Stimulated activated CD8-positive, alpha-beta memory T cell treated with anti-CD3 and anti-CD28 coated beads, Interleukin-15, amount 100 ng/mL, for 4 hours (primary cell): ENCODE data around the gene HPCAL1.

ENCODE experiments used
- DNase-seq, 2 donors: peaks; one replicate each; pipeline ENCODE4 v3.0.0-alpha.2; 2020; ENCODE audit warnings: low read depth in 2 of 2

HPCAL1 gene

DNA sequence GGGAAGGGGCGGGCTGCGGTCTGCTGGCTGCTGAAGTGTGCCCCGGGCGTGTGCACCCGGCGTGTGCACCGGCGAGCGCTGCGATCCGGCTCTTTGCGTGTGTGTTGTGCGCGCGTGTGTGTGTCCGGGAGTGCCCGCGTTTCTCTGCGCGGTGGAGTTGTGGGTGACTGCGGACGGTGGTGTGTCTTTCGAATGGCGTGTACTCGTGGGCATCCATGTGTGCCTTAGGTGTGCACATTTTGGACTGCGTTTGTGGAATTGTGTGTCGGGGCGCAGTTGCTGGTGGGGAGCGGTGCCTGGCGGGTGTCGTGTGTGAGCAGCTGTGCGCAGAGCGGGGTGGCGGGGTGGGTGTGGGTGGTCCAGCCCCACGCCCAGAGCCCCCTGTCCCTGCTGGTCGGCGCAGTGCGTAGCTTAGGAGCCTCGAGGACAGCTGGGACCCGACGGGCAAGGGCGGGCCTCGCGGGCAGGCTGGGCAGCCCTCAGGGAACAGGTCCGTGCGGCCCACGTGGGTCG lies 533 bp downstream of the HPCAL1 start:
- no peak for DNase-seq

DNA sequence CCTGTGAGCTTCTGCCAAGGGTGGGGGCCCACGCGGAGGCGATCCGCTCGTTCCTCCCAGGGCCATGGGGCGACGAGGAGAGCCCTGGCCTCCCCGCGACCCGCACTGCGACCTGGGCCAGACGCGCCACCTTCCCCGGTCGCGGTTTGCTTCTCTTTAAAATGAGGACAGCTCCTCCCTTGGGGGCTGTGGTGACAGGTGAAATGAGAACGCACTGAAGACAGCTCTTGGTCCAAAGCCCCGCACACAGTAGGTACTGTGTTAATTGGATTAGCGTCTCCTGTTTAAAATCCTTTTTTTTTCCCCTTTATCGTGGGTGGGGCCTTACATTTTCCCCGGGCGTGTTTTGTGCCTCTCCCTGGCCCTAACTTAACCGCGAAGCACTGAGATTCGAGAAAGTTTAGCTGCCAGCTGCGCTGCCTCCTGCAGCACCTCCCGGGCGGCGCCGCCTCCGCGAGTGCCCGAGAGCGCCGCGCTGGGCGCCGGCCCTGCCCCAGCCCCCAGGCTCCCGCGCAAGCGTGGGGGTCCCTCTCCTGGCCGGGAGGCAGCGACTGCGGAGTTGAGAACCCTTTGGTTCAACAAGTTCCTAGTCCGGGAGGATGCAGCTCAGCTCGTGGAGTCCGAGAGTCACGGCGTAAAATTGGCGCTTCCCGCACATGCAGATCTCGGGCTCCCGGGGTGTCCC lies 1.1 kb downstream of the HPCAL1 start:
- no peak for DNase-seq

- no peak for DNase-seq
Measured at GRCh38 chr2:10304458-10305253, 2.0 kb downstream of the HPCAL1 start.

GRCh38 chr2:10305254-10305635 lies 2.5 kb downstream of the HPCAL1 start:
- no peak for DNase-seq

DNA sequence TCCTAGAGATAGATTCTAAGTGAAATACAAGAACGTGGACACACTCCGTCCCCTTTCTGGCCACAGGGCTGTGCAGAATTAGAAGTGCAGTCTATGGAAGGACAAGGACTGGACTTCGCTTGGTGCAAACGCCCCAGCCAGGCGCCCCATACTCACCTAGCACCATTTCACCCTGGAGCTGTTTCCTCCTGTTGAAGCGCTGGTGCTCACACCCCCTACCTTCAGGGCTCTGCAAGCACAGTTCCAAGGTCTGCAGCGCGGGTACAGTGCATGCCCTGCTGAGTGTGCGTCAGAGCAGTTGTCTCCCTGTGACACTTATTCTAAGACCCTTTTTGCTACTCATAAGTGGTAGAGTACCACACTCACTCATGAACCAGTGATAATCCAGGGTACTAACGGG lies 3.0 kb downstream of the HPCAL1 start:
- no peak for DNase-seq

GRCh38 chr2:10306901-10307463 lies 4.3 kb downstream of the HPCAL1 start:
- DNase-seq = no peak

DNA sequence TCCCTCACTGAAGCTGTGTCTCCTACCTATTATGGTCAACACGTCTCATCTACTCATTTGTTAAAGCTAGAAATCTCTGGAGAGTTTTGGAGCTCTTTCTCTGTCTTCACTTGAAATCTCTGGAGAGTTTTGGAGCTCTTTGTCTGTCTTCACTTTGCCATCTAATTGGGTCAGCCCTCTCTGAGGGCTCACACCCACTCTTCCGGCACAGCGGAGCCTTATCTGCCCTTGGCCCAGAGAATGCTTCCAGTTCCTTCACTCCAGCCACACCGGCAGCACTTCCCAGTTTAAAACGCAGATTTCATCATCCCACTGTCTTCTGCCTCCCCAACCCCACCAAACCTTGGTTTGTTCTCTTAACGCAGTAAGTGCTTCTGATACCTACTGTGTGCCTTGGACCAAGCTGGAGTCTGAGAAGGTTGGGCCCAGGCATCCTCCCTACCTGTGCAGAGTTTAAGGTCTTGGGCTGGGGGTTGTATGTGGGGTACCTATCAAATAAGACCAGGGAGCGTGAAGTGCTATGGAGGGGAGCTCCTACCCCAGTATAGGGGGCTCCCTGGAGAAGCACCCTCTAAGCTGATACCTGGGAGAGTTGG lies 5.0 kb downstream of the HPCAL1 start:
- no peak for DNase-seq

DNA sequence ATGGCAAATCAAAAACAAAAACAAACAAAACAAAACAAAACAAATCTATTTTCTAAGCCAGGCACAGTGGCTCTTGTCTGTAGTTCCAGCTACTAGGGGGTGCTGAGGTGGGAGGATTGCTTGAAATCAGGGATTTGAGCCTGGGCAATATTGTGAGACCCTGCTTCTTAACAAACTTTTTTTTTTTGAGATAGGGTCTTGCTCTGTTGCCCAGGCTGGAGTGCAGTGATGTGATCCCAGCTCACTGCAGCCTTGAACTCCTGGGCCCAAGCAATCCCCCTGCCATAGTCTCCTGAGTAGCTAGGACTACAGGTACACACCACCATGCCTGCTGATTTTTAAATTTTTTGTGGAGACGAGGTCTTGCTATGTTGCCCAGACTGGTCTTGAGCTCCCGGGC lies 6.2 kb downstream of the HPCAL1 start:
- no peak for DNase-seq

DNA sequence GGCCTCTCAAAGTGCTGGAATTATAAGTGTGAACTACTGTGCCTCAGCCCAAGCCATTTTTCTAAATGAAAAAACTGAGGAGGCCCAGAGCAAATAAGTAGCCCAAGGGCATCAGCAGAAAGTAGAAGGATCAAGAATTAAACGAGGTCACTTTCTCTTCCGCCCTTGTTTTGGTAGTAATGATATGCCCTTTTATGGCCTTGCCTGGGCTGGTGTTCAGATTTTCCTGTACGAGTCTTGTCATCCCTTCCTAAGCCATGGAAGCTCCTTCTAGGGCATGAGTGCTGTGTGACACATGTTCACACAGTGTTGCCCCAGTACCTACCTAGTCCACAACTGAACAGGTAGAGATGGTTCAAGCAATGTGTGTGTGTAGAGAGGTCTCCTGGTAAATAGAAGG lies 6.6 kb downstream of the HPCAL1 start:
- DNase-seq = no peak

GRCh38 chr2:10310309-10310888 lies 7.7 kb downstream of the HPCAL1 start:
- no peak for DNase-seq

DNA sequence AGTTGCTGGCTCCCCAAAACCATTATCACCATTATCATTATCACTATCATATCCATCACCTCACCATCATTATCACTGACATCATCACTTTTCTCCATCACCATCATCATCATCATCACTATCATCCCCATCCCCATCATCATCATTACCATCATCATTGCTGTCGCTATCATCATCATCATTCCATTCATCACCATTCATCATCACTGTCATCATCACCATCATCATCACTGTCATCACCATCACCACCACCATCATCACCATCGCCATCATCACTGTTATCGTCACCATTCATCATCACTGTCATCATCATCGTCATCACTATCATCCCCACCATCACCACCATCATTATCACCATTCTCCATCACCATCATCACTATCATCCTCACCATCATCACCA lies 9.0 kb downstream of the HPCAL1 start:
- DNase-seq = no peak

- DNase-seq = no peak
Measured at GRCh38 chr2:10312437-10312957, 9.8 kb downstream of the HPCAL1 start.

DNA sequence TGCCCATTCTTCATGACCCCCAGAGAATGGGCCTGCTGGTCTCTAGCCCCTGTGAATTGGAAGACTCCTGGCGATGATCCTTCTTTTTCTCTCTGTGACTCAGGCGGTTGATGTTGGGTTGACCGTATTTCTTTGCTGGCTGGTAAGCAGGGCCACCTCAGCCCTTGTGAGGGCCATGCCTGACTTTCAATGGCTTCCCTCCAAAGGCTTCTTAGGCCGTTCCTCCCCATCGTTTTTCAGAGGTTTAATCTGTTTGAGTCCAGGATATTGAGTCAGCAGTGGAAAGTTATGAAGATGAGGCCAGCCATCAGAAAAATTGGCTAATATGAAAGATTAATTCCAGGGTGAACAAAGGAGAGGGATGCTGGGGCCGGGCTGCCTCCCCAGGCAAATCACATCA lies 13.6 kb downstream of the HPCAL1 start:
- DNase-seq = no peak

- DNase-seq = no peak
Measured at GRCh38 chr2:10316860-10317259, 14.2 kb downstream of the HPCAL1 start.

GRCh38 chr2:10317646-10318045 lies 14.9 kb downstream of the HPCAL1 start:
- no peak for DNase-seq

- no peak for DNase-seq
Measured at GRCh38 chr2:10318345-10318744, 15.6 kb downstream of the HPCAL1 start.

DNA sequence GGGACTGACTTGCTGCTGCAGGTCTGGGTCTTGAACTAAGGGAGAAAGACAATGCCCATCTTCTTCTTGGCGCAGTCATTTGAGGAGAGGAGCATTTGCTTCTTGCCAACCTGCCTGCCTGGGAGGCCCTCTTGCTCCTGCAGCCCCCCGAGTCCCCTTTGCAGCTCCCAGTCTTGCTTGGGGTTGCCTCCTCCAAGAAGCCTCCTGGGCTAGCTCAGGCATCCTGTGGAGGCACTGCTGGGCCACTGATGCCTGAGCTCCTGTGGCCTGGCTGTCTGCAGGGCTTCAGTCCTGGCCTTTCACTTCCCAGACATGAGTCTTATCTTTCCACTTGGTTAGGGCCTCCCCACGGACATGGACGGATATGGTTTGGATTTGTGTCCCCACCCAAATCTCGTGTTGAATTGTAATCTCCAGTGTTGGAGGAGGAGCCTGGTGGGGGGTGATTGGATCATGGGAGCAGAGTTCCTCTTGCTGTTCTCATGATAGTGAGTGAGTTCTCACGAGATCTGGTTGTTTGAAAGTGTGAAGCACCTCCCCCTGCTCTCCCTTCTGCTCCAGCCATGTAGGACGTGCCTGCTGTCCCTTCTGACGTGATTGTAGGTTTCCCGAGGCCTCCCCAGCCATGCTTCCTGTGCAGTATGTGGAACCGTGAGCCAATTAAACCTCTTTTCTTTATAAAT lies 17.3 kb downstream of the HPCAL1 start:
- DNase-seq = no peak

DNA sequence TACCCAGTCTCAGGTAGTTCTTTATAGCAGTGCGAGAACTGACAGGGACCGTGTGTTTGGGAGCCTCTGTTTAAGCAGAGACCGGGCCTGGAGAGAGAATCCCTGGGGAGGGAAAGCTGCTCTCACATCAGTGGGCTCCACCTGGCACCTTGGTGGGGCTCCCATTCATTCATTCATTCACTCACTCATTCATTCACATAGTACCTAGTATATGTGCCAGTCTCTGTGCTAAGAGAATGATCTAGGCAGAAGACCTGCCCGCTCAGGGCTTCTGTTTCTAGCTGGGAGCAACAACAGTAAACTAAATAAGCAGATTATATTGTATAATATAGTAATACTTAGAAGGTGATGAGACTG lies 17.8 kb downstream of the HPCAL1 start:
- no peak for DNase-seq

DNA sequence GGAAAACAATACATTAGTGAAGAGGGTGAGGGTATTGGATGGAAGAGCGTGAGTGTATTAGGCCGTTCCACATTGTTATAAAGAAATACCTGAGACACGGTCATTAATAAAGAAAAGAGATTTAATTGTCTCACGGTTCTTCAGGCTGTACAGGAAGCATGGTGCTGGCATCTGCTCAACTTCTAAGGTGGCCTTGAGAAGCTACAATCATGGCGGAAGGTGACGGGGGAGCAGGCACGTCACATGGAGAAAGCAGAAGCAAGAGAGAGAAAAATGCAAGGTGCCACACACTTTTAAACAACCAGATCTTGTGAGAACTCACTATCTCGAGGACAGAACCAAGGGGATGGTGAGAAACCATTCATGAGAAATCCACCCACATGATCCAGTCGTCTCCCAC lies 18.2 kb downstream of the HPCAL1 start:
- no peak for DNase-seq

GRCh38 chr2:10321622-10322021 lies 18.9 kb downstream of the HPCAL1 start:
- DNase-seq = no peak

DNA sequence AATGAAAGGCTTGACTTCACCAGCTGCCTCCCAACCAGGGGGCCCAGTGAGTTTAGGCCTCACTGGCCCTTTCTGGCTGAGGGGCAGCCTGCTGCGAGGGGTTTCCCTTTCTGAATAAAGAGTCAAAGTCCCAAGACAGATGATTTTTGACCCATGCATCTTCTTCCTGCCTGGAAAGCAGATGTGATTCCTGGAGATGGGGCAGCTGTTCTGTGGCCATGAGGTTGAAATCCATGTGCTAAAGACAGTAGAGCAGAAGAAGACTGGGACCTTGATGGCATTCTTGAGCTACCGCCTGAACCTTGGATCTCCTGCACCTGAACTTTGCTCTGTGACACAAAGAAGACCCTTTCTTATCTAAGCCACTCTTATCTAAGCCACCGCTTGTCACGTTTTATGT lies 19.8 kb downstream of the HPCAL1 start:
- DNase-seq = no peak
